HG03378 (cell line): ENCODE results near the gene PDAP1.
"Not testable (repeated sequence)": the region's sequence is repeated elsewhere in the genome, so short reads cannot be mapped to it uniquely, and the experiment has no call there.

Source experiments
- ATAC-seq: cut with Tn5 transposase; IDR thresholded peaks from one replicate; pipeline ENCODE4 v1.9.1; 2021; ENCODE audit warnings: mild to moderate bottlenecking, moderate library complexity; ENCODE audit not compliant: unreplicated experiment

The PDAP1 gene

DNA sequence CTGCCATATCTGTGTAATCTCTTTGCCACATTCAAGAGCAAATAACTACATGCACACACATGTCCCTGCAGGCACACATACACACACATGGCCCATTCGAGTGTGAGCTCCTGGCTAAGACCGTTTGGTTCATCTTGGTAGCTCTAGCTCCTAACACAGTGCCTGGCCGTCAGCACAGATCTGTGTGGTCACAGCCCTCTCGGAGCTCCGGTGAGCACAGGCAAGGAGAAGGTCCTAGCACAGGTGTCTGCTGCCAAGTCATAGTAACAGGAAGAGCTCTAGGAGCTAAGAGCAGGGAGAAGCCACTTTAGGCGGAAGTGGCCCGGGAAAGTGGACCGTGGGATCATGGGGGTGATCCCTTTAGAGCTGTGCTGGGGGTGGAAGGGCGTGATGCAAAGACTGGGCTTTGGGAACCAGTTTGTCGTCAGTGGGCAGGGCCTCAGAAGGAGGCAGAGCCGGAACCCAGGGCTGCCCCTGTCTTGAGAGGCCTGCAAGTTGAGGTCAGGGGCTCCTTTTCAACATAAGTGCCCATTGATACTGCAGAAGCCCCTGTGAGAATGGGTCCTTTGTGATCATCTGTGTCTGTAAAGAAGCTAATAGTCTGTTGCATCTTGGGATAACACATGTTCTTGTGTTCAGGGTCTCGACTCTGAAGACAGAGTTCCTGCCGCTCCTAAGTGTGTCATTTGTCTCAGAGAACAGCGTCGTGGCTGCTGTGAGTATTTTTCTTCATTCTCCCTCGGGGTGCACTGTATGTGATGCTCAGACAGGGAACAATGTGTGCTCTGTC, 50.5 kb downstream of the PDAP1 start:
- ATAC-seq: no peak

DNA sequence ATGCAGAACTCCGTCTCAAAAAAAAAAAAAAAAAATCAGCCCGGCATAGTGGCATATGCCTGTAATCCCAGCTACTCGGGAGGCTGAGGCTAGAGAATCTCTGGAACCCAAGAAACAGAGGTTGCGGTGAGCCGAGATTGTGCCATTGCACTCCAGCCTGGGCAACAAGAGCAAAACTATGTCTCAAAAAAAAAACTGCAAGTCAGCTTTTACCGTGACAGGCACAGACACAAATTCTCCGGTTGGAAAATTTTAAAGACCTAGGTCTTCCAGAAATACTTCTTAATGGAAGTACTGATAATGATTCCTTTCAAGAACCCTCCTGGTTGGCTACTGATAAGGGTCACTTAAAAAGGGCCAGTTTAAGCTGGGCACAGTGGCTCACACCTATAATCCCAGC, 53.3 kb downstream of the PDAP1 start:
- ATAC-seq: no peak

DNA sequence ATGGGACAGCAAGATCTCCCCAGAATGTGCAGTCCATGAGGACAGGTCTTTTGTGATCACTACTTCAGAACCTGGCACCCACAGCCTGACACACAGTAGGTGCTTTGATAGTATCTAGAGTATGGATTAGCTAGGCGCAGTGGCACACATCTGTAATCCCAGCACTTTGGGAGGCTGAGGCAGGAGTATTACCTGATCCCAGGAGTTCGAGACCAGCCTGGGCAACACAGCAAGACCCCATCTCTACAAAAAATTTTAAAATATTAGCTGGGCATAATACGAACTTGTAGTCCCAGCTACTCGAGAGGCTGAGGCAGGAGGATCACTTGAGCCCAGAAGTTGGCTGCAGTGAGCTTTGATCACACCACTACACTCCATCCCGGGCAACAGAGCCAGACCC, 56.1 kb downstream of the PDAP1 start:
- ATAC-seq: no peak

DNA sequence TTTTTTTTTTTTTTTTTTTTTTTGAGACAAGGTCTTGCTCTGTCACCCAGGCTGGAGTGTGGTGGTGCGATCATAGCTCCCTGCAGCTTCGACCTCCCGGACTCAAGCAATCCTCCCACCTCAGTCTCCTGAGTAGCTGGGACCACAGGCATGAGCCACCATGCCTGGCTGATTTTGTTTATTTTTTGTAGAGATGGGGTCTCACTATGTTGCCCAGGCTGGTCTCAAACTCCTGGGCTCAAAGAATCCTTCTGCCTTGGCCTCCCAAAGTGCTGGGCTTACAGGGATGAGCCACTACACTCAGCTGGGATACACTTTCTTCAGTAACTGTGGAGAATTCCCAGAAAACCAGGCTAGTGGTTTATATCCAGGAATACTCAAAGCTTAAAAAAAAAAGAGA, 57.8 kb downstream of the PDAP1 start:
- ATAC-seq: not testable (repeated sequence)
